Stimulated activated naive CD4-positive, alpha-beta T cell (primary cell): ENCODE results near the gene PAPOLB.

Source experiments
- DNase-seq, 6 experiments: peaks; one replicate each; lab custom pipeline; 2025; lab: John Stamatoyannopoulos, UW

Gene PAPOLB

GRCh38 chr7:4841836-4842235, 20.0 kb downstream of the PAPOLB start:
- no peak for DNase-seq

- DNase-seq: no peak
These were observed 20.6 kb downstream of the PAPOLB start for GRCh38 chr7:4841007-4841784.

- DNase-seq: no peak
These were observed 21.7 kb downstream of the PAPOLB start for GRCh38 chr7:4840079-4840501.

- no peak for DNase-seq
These were observed 23.1 kb downstream of the PAPOLB start for GRCh38 chr7:4838626-4839334.

GRCh38 chr7:4837803-4838625, 23.8 kb downstream of the PAPOLB start:
- DNase-seq: no peak

GRCh38 chr7:4837041-4837802, 24.6 kb downstream of the PAPOLB start:
- no peak for DNase-seq

GRCh38 chr7:4836206-4836661, 25.6 kb downstream of the PAPOLB start:
- DNase-seq: no peak

- DNase-seq: no peak
These were observed 26.2 kb downstream of the PAPOLB start for GRCh38 chr7:4835398-4836205.

- no peak for DNase-seq
These were observed 27.0 kb downstream of the PAPOLB start for GRCh38 chr7:4834601-4835397.

GRCh38 chr7:4833691-4834600, 27.9 kb downstream of the PAPOLB start:
- DNase-seq: no peak

- no peak for DNase-seq
These were observed 28.7 kb downstream of the PAPOLB start for GRCh38 chr7:4833176-4833575.

- DNase-seq: no peak
These were observed 29.1 kb downstream of the PAPOLB start for GRCh38 chr7:4832711-4833110.

- DNase-seq: no peak
These were observed 29.9 kb downstream of the PAPOLB start for GRCh38 chr7:4831723-4832495.

- peak; percentile 13 to 58 (median 32) for DNase-seq
These were observed 31.7 kb downstream of the PAPOLB start for GRCh38 chr7:4830176-4830575.

- no peak for DNase-seq
These were observed 33.0 kb downstream of the PAPOLB start for GRCh38 chr7:4828720-4829383.

- no peak for DNase-seq
These were observed 36.7 kb downstream of the PAPOLB start for GRCh38 chr7:4825081-4825480.

- DNase-seq: no peak
These were observed 37.6 kb downstream of the PAPOLB start for GRCh38 chr7:4824120-4824775.
